ENCODE results near the gene ACCS.

The ACCS gene

DNA sequence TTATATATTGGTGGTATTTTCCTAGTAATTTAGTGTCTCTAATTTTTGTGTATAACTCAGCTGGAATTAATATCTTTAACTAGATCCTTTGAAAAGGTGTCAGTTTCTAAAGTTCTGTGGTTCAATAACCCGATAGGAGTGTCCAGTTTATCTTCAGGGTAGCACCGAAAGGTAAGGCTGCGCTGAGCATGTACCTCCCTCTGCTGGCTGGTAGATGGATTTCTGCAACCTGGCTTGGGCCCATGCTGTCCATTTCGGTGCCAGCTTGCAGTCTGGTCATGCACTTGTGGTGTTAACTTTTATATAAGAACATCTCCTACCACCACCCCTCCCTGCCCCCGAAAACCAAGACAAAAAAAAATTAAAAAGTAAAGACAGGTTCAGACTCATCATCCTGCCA is 54.1 kb downstream of the ACCS start:
- H3K4me3 ChIP-seq (ENCODE audit: low read depth, low read length), result no peak overlapping the region
- DNase-seq (ENCODE audit: low read depth), result no peak

DNA sequence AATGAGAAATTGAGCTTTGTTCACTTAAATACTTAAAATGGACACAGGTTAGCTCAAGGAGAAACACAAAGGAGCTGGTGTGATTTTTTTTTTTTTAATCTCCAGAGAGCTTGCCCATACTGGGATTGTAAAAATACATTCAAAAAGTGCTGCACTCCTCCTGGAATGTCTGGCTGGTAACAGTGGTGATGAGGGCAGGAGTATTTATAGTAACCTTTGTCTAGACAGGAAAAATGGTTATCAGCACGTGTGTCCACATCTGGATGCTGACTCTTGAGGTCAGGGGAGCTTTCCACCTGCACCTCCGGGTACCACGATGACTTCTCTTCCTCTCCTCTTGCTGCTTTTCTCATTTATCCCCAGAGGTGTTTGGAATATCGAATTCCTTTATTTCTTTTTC is 59.5 kb downstream of the ACCS start:
- no peak for DNase-seq (ENCODE audit: low read depth)
- no peak overlapping the region for H3K4me3 ChIP-seq (ENCODE audit: low read depth, low read length)

DNA sequence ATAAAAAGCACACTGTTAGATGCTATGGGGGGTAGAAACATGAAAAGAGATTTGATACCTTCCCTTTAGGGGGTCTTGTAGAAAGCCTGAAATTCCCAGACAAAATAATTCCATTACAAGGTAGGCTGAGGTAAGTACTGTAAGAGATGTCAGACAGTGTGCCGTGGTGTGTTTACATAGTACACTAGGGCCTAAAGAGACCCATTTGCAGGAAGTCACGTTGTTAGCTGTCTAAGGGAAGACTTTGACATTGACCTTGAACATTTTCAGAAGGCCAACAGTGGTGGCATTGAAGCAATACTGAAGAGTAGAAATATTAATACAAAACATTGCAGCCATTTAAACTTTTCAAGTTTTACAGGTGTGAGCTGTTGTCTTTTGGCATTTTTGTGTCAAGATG is 60.2 kb downstream of the ACCS start:
- no peak for DNase-seq (ENCODE audit: low read depth)

DNA sequence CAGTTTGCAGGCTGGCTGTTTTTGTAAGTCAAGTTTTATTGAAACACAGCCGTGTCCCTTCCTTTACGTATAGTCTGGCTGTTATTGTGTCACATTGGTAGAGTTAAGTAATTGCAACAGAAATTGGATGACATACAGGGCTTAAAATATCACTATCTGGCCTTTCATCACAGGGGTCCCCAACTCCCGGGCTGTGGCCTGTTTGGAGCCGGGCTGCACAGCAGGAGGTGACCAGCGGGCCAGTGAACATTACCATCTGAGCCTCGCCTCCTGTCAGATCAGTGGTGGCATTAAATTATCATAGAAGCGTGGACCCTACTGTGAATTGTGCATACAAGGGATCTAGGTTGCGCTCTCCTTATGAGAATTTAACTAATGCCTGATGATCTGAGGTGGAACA is 61.1 kb downstream of the ACCS start:
- H3K4me3 ChIP-seq (ENCODE audit: low read depth, low read length), result no peak overlapping the region
- DNase-seq (ENCODE audit: low read depth), result no peak

More for the DNA sequence above, 60.2 kb downstream of the ACCS start:
- H3K4me3 ChIP-seq (ENCODE audit: low read depth, low read length), result no peak overlapping the region

DNA sequence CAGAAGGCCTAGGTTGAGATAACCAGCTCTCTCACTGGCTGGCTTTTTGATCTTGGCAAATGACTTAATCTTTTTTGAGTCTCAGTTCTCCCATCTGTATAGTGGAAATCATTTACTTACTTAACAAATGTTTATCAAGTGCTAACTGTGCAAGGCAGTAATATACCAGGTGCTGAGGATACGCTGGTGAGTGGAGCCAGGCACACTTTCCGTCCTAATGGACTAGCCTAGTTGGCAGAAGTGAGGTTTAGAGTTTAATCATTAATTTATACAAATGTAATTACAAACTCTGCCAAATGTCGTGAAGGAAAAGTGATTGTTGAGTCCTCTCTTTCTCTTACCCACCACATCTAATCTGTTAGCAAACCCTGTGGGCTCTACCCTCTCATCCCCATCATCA is 62.7 kb downstream of the ACCS start:
- no peak overlapping the region for H3K4me3 ChIP-seq (ENCODE audit: low read depth, low read length)
- DNase-seq (ENCODE audit: low read depth), result no peak

DNA sequence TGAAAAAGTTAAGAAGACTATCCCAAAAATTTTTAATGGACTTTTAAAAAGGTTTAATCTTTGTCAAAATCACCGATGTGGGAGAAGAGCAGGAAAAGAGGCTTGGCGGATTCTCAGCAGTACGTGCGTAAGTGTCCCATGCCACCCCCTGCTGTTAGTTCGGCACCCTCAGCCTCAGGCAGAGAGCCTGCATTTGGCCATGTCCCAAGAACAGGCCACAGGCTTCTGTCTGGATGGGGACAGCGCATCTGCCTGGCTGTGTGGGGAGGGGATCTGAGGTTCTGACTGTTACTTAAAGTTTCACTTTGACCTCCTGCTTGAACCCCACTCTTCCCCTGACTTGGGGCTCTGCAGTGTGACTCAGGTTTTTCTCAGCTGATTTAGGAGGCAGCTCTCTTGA is 64.7 kb downstream of the ACCS start:
- no peak for DNase-seq (ENCODE audit: low read depth)
- H3K4me3 ChIP-seq (ENCODE audit: low read depth, low read length), result no peak overlapping the region

DNA sequence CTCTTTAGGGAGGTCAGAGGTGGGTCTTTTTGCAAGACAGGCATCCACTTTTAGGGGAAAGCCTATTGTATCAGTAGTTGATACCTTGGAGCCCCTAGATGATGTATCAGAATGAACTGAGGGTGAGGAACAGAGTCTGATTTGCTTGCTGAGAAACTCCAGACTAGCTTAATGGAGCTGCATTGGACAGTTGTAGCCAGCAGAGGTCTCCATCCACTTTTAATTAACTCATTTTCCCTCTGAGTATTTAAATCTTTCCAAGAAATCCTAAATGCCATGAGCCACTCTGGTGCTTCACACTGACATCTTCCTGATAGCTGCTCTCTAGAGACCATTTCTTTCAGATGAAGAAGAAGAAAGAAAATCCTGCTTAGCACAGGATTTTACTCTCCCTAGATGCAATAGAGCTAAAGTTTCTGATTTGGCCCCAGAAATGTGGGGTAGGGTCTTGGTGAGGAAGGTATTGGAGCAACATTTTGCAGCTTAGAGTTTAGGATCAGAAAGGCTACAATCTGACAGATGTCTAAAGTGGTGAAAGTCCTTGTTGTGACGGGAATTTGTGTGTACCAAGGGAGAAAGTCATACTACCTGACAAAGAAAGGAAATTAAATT is 67.4 kb downstream of the ACCS start:
- DNase-seq (ENCODE audit: low read depth), result peak; percentile 16
- no peak overlapping the region for H3K4me3 ChIP-seq (ENCODE audit: low read depth, low read length)
